Hair follicle dermal papilla cell (primary cell): Measurements from ENCODE around the gene FOXA2. TPM values are rescaled to one million over a fixed set of nuclear protein-coding genes. Genes with fewer than 3 reads are reported as not detected.

Experiments
- small RNA-seq: library from RNA; depleted of rRNA; stranded (forward); fragments of <200 nt; gene quantifications from one replicate; pipeline ENCODE3, GENCODE V24; 2012
- total RNA-seq: library from RNA; depleted of rRNA; stranded (reverse); fragments of >200 nt; gene quantifications from 2 replicates; pipeline ENCODE4 v1.2.3, GENCODE V29; 2012

FOXA2 gene
- total RNA-seq = not detected in 2 replicates

GRCh38 chr20:22584522-22584921, at the start of gene FOXA2:
FOXA2 (minus strand) TSS chr20:22584572; CDS start chr20:22584278, 294 bp downstream.

Small RNAs within 50 kb of the gene (small RNA-seq; reads per million reads assigned to genes)
- gene LINC00261 = not detected
